SK-N-SH (cell line): Measurements from ENCODE around the gene SPACA6.

ENCODE experiments used
- CHD2 ChIP-seq: fragments of 150-350 bp; IDR thresholded peaks from 2 replicates; pipeline ENCODE4 v1.6.1; 2018; ENCODE audit warnings: low read length; ENCODE audit not compliant: partially characterized antibody
- EZH2phosphoT487 ChIP-seq: fragments of 200-600 bp; sonication (generic); IDR thresholded peaks from 2 replicates; pipeline ENCODE4 v1.6.1; 2017; ENCODE audit warnings: low read depth, mixed run types, mild to moderate bottlenecking, antibody characterized with exemption, moderate library complexity, borderline replicate concordance
- FOSL2 ChIP-seq: IDR thresholded peaks from 2 replicates; pipeline ENCODE4 v1.4.0; 2012; ENCODE audit warnings: low read depth, mild to moderate bottlenecking, moderate library complexity, borderline replicate concordance
- JUND ChIP-seq: IDR thresholded peaks from 2 replicates; pipeline ENCODE4 v1.4.0; 2012
- POLR2AphosphoS5 ChIP-seq: IDR thresholded peaks from 2 replicates; pipeline ENCODE4 v1.6.1; 2012; ENCODE audit warnings: low read depth, low read length
- SIN3A ChIP-seq: IDR thresholded peaks from 2 replicates; pipeline ENCODE4 v1.6.1; 2012; ENCODE audit warnings: low read depth, mild to moderate bottlenecking, low read length, moderate library complexity, borderline replicate concordance
- SMC3 ChIP-seq: IDR thresholded peaks from 2 replicates; pipeline ENCODE4 v1.6.1; 2012; ENCODE audit warnings: low read depth, low read length, improper control_type of control experiment
- TEAD4 ChIP-seq: IDR thresholded peaks from 2 replicates; pipeline ENCODE4 v1.4.0; 2012; ENCODE audit warnings: mild to moderate bottlenecking, borderline replicate concordance; ENCODE audit not compliant: insufficient read depth
- TF ChIP-seq, protein P1 (sequence below): IDR thresholded peaks from 2 replicates; pipeline ENCODE4 v1.6.1; 2012; ENCODE audit warnings: mild to moderate bottlenecking, low read depth, low read length, moderate library complexity
- TF ChIP-seq, protein P2 (sequence below): IDR thresholded peaks from 2 replicates; pipeline ENCODE4 v1.4.0; 2012; ENCODE audit warnings: low read depth
- TF ChIP-seq, protein P3 (sequence below): fragments of 200-600 bp; sonication (generic); IDR thresholded peaks from 2 replicates; pipeline ENCODE4 v1.6.1; 2017; ENCODE audit warnings: antibody characterized with exemption, mild to moderate bottlenecking, moderate library complexity

DNA sequence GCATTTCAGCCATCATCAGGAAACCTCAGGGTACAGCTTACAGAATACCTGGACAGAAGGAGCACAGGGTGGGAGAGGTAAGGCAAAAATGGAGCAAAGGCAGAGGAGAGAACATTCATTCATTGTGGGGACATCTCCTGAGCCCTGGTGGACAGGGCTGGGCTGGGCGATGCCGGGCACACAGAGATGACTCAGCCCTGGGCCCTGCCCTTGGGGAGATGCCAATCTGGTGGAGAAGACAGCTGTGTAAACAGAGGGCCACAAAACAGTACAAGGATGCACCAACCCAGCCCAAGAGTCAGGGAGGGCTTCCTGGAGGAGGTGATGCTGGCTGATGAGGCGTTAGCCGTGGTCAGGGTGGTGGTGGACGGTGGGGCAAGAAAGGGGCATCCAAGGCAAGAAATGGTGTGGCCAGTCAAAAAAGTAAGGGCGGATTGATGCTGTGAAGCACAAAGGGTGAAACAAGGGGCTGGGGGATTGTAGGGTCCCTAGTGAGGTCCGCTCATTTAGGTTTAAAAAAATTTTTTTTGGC is 34.3 kb downstream of the SPACA6 start:
- TF ChIP-seq FOSL2 (no peak), CHD2 (no peak), POLR2AphosphoS5 (no peak), EZH2phosphoT487 (no peak), TEAD4 (no peak), JUND (no peak), SIN3A (no peak), SMC3 (no peak)
- TF ChIP-seq, protein P1, sequence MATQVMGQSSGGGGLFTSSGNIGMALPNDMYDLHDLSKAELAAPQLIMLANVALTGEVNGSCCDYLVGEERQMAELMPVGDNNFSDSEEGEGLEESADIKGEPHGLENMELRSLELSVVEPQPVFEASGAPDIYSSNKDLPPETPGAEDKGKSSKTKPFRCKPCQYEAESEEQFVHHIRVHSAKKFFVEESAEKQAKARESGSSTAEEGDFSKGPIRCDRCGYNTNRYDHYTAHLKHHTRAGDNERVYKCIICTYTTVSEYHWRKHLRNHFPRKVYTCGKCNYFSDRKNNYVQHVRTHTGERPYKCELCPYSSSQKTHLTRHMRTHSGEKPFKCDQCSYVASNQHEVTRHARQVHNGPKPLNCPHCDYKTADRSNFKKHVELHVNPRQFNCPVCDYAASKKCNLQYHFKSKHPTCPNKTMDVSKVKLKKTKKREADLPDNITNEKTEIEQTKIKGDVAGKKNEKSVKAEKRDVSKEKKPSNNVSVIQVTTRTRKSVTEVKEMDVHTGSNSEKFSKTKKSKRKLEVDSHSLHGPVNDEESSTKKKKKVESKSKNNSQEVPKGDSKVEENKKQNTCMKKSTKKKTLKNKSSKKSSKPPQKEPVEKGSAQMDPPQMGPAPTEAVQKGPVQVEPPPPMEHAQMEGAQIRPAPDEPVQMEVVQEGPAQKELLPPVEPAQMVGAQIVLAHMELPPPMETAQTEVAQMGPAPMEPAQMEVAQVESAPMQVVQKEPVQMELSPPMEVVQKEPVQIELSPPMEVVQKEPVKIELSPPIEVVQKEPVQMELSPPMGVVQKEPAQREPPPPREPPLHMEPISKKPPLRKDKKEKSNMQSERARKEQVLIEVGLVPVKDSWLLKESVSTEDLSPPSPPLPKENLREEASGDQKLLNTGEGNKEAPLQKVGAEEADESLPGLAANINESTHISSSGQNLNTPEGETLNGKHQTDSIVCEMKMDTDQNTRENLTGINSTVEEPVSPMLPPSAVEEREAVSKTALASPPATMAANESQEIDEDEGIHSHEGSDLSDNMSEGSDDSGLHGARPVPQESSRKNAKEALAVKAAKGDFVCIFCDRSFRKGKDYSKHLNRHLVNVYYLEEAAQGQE: no peak
- TF ChIP-seq, protein P2, sequence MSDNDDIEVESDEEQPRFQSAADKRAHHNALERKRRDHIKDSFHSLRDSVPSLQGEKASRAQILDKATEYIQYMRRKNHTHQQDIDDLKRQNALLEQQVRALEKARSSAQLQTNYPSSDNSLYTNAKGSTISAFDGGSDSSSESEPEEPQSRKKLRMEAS: no peak
- TF ChIP-seq, protein P3, sequence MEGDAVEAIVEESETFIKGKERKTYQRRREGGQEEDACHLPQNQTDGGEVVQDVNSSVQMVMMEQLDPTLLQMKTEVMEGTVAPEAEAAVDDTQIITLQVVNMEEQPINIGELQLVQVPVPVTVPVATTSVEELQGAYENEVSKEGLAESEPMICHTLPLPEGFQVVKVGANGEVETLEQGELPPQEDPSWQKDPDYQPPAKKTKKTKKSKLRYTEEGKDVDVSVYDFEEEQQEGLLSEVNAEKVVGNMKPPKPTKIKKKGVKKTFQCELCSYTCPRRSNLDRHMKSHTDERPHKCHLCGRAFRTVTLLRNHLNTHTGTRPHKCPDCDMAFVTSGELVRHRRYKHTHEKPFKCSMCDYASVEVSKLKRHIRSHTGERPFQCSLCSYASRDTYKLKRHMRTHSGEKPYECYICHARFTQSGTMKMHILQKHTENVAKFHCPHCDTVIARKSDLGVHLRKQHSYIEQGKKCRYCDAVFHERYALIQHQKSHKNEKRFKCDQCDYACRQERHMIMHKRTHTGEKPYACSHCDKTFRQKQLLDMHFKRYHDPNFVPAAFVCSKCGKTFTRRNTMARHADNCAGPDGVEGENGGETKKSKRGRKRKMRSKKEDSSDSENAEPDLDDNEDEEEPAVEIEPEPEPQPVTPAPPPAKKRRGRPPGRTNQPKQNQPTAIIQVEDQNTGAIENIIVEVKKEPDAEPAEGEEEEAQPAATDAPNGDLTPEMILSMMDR: no peak
